Vagina (tissue), 2 donors: Measurements from ENCODE around the gene TEX2. TPM values are rescaled to one million over a fixed set of nuclear protein-coding genes. Genes with fewer than 3 reads are reported as not detected.
"Not testable (repeated sequence)": the region's sequence is repeated elsewhere in the genome, so short reads cannot be mapped to it uniquely, and the experiment has no call there.

ENCODE experiments used
- DNase-seq, 2 donors: peaks; one replicate each; pipeline ENCODE4 v3.0.0-alpha.2; 2017; ENCODE audit errors: extremely low spot score in 2 of 2
- H3K27ac ChIP-seq: fragments of 200-600 bp; sonication (generic); one replicate; pipeline ENCODE4 v1.5.1; 2019
- H3K27me3 ChIP-seq: fragments of 200-600 bp; sonication (generic); one replicate; pipeline ENCODE4 v1.5.1; 2019
- H3K36me3 ChIP-seq, 2 donors: fragments of 200-600 bp; sonication (generic); one replicate each; pipeline ENCODE4 v1.5.1; 2017 to 2019
- H3K4me1 ChIP-seq: fragments of 200-600 bp; sonication (generic); one replicate; pipeline ENCODE4 v1.5.1; 2019
- H3K4me3 ChIP-seq, 2 donors: fragments of 200-600 bp; sonication (generic); 1 replicate in 1 of 2; 2 replicates in 1 of 2; pipeline ENCODE4 v1.5.1; 2016 to 2019
- H3K9me3 ChIP-seq: fragments of 200-600 bp; sonication (generic); one replicate; pipeline ENCODE4 v1.5.1; 2019
- POLR2A ChIP-seq, 2 donors: fragments of 450-650 bp; IDR thresholded peaks; one replicate each; pipeline ENCODE4 v1.6.1; 2017; ENCODE audit warnings: antibody characterized with exemption in 2 of 2, mild to moderate bottlenecking in 2 of 2, moderate library complexity in 2 of 2
- POLR2AphosphoS5 ChIP-seq, 2 donors: sonication (generic); formaldehyde crosslinking; IDR thresholded peaks; one replicate each; pipeline ENCODE4 v1.9.0; 2017; ENCODE audit warnings: antibody characterized with exemption in 2 of 2, mild to moderate bottlenecking in 2 of 2, low read depth in 1 of 2; ENCODE audit not compliant: insufficient read depth in 1 of 2
- intact Hi-C: fragments of 100-400 bp; cut with DNase I; formaldehyde crosslinking; loops from one replicate; pipeline ENCODE4 v1.15.1; 2023
- total RNA-seq: library from RNA; depleted of rRNA; stranded (reverse); fragments of >200 nt; gene quantifications from one replicate; pipeline ENCODE4 v1.2.3, GENCODE V29; 2016
- TF ChIP-seq, protein P1 (sequence below), 3 experiments: fragments of 450-650 bp in 2 of 3; fragments of 200-600 bp in 1 of 3; sonication (generic) in 1 of 3; IDR thresholded peaks; one replicate each; pipeline ENCODE4 v1.5.1; 2017 to 2019; ENCODE audit warnings: antibody characterized with exemption in 3 of 3, mild to moderate bottlenecking in 2 of 3, moderate library complexity in 2 of 3

TEX2 gene
- total RNA-seq, 1 donor from 2014 or later, result 32.4 TPM

DNA sequence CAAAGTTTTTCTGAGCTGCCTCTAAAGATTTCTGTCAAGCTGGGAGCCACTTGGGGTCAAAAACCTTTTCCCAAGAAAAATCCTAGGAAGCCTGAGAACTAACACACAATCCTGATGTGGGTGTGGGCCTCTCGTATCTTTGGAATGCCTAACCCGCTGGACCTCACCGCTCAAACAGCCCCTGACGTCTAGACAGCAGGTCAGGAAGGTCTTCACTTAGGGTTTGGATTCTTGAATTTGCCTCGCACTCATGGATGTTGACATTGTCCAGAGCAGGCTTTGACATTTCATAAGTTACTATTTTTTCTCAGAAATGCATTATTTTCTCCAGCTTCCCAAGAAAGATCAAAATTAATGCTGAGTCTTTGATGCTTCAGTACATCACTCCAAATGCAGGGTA, 18.9 kb downstream of the TEX2 start:
- Histone ChIP-seq H3K4me3 (no peak overlapping the region), H3K36me3 (no peaks in the 10 kb centered on the region), H3K9me3 (no peaks in the 10 kb centered on the region), H3K4me1 (peaks cover 23% of the 10 kb centered on the region), H3K27me3 (no peaks in the 10 kb centered on the region), H3K27ac (no peak overlapping the region)
- TF ChIP-seq POLR2A (IDR thresholded peaks at IDR 0.05), result no peak
- intact Hi-C loops, result no loop called here
- DNase-seq, result no peak

DNA sequence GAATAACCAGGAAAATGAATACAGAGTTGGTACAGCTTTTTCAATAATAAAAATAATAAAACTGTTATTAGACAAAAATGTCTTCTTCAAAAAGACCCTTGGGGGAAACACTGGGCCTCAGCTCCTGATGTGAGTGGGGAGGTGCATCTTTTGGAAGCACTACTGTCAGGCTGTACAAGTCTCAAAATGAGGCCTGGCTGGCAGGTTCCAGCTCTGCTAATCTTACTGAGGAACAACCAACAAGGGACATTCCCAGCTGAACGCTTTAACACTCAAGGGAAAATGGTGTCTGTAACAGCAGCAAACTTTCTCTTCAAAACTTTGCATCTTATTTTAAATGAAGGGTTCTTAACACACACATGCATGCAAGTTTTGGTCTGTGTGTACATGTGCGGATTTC, 19.7 kb downstream of the TEX2 start:
- intact Hi-C loops, result no loop called here
- no peak for TF ChIP-seq POLR2A (IDR thresholded peaks at IDR 0.05)
- TF ChIP-seq POLR2AphosphoS5 (IDR thresholded peaks at IDR 0.05; ENCODE audit: insufficient read depth in 1 of 2, low read depth in 1 of 2), result no peak
- TF ChIP-seq, protein P1, sequence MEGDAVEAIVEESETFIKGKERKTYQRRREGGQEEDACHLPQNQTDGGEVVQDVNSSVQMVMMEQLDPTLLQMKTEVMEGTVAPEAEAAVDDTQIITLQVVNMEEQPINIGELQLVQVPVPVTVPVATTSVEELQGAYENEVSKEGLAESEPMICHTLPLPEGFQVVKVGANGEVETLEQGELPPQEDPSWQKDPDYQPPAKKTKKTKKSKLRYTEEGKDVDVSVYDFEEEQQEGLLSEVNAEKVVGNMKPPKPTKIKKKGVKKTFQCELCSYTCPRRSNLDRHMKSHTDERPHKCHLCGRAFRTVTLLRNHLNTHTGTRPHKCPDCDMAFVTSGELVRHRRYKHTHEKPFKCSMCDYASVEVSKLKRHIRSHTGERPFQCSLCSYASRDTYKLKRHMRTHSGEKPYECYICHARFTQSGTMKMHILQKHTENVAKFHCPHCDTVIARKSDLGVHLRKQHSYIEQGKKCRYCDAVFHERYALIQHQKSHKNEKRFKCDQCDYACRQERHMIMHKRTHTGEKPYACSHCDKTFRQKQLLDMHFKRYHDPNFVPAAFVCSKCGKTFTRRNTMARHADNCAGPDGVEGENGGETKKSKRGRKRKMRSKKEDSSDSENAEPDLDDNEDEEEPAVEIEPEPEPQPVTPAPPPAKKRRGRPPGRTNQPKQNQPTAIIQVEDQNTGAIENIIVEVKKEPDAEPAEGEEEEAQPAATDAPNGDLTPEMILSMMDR (IDR thresholded peaks at IDR 0.05), result no peak
- H3K36me3 ChIP-seq, result no peaks in the 10 kb centered on the region

DNA sequence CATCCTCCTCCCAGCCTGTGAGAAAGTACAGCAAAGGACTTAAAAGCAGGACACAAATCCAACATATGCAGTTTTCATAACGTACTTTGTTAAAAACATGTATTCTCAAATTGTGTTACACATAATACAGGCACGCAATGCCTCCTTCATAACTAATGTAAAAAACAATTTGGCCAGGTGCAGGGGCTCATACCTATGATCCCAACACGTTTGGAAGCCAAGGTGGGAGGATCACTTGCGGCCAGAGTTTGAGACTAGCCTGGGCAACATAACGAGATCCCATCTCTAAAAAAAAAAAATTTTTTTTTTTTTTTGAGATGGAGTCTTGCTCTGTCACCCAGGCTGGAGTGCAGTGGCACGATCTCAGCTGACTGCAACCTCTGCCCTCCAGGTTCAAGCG, 20.4 kb downstream of the TEX2 start:
- Histone ChIP-seq H3K27me3 (no peaks in the 10 kb centered on the region), H3K36me3 (no peaks in the 10 kb centered on the region)

More for the DNA sequence above, 19.7 kb downstream of the TEX2 start:
- DNase-seq, result no peak
- Histone ChIP-seq H3K9me3 (no peaks in the 10 kb centered on the region), H3K4me1 (peaks cover 23% of the 10 kb centered on the region), H3K27ac (no peak overlapping the region), H3K4me3 (no peak overlapping the region), H3K27me3 (no peaks in the 10 kb centered on the region)

DNA sequence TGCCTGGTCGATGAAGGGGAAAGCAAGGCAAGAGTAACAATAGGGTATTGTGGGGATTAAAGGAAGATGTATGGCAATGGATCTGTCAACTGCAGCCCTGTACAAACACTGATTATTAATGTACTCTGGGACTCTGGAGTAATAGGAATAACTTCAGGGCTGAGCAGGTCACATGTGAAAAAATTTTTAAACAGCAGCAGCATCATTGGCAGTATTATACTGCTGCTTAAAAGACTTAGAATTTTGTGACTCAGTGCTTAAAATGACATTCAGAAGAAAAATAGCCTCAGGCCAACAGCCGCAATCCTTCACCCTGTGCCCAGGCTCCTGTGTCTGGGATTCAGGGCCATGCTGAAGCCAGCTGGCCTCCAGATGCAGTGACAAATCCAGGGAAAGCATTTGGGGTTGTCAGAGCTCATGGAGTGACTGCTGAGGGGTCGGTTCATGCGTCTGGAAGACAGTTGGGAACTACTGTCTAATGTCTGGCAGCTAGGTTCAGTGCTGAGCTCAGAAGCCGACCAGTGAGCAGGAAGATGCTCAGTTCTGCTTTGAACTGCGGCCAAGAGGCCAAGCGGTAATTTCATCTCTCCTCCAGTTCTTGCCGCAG, 22.2 kb downstream of the TEX2 start:
- H3K4me1 ChIP-seq, result peaks cover 23% of the 10 kb centered on the region
- no peak overlapping the region for H3K4me3 ChIP-seq
- DNase-seq, result peak in 1 of 2 donors; percentile 94
- H3K27ac ChIP-seq, result peak overlapping the region; percentile 69
- no peaks in the 10 kb centered on the region for H3K9me3 ChIP-seq
- TF ChIP-seq, protein P1 (IDR thresholded peaks at IDR 0.05), result no peak
- TF ChIP-seq POLR2AphosphoS5 (IDR thresholded peaks at IDR 0.05; ENCODE audit: insufficient read depth in 1 of 2, low read depth in 1 of 2), result peak; percentile 52 to 81
- H3K36me3 ChIP-seq, result no peaks in the 10 kb centered on the region
- intact Hi-C loops, result no loop called here
- H3K27me3 ChIP-seq, result no peaks in the 10 kb centered on the region

More for the DNA sequence above, 20.4 kb downstream of the TEX2 start:
- DNase-seq, result no peak
- H3K27ac ChIP-seq, result no peak overlapping the region
- no peak overlapping the region for H3K4me3 ChIP-seq
- peaks cover 23% of the 10 kb centered on the region for H3K4me1 ChIP-seq
- intact Hi-C loops, result no loop called here
- TF ChIP-seq POLR2AphosphoS5 (IDR thresholded peaks at IDR 0.05; ENCODE audit: insufficient read depth in 1 of 2, low read depth in 1 of 2), result no peak
- no peak for TF ChIP-seq POLR2A (IDR thresholded peaks at IDR 0.05)
- TF ChIP-seq, protein P1 (IDR thresholded peaks at IDR 0.05), result no peak
- no peaks in the 10 kb centered on the region for H3K9me3 ChIP-seq

DNA sequence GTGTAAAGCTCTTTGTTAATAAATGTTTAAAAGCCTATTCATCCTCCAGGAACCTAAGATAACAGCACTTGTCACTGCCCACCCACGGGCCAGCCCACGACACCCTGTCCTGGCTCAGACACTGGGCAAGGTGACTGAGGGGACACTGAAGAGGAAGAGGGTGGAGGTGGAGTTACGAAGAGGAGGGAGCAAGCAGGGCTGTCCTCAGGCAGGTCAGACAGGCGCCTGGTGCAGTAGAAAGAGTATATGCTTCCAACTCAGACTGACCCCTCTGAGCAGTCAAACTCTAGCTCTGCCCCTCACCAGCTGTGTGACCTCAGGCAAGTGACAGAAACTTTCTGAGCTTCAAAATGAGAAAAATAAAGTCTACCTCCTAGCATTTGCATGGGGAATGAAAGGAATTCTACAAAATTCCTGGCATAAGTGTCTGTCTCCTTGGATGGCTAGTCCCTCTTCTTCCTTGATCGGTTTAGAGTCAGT, 22.8 kb downstream of the TEX2 start:
- H3K36me3 ChIP-seq, result no peaks in the 10 kb centered on the region
- intact Hi-C loops, result no loop called here
- peaks cover 23% of the 10 kb centered on the region for H3K4me1 ChIP-seq
- no peaks in the 10 kb centered on the region for H3K9me3 ChIP-seq
- no peak overlapping the region for H3K4me3 ChIP-seq
- DNase-seq, result no peak
- H3K27ac ChIP-seq, result peak overlapping the region; percentile 69
- TF ChIP-seq, protein P1 (IDR thresholded peaks at IDR 0.05), result no peak
- no peak for TF ChIP-seq POLR2AphosphoS5 (IDR thresholded peaks at IDR 0.05; ENCODE audit: insufficient read depth in 1 of 2, low read depth in 1 of 2)
- no peak for TF ChIP-seq POLR2A (IDR thresholded peaks at IDR 0.05)
- H3K27me3 ChIP-seq, result no peaks in the 10 kb centered on the region

DNA sequence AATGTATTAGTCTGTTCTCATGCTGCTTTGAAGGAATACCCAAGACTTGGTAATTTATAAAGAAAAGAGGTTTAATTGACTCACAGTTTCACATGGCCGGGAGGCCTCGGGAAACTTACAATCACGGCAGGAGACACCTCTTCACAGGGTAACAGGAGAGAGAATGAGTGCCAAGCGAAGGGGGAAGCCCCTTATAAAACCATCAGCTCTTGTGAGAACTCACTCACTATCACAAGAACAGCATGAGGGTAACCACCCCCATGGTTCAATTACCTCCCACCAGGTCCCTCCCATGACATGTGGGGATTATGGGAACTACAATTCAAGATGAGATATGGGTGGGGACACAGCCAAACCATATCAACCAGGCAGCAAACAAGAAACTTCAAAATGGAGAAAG, 24.6 kb downstream of the TEX2 start:
- H3K36me3 ChIP-seq, H3K27me3 ChIP-seq, intact Hi-C loops, H3K4me3 ChIP-seq, H3K27ac ChIP-seq, DNase-seq, H3K9me3 ChIP-seq: not testable (repeated sequence)
- peaks cover 18% of the 10 kb centered on the region for H3K4me1 ChIP-seq
